HG03025 (cell line): ENCODE data around the gene PPP1R14B.

ENCODE experiments used
- ATAC-seq: cut with Tn5 transposase; IDR thresholded peaks from one replicate; pipeline ENCODE4 v1.9.1; 2021; ENCODE audit warnings: mild to moderate bottlenecking, moderate library complexity; ENCODE audit not compliant: unreplicated experiment, low FRiP score

The PPP1R14B gene

GRCh38 chr11:64283092-64283491 lies 36.3 kb upstream of the PPP1R14B start:
- ATAC-seq, result no peak

DNA sequence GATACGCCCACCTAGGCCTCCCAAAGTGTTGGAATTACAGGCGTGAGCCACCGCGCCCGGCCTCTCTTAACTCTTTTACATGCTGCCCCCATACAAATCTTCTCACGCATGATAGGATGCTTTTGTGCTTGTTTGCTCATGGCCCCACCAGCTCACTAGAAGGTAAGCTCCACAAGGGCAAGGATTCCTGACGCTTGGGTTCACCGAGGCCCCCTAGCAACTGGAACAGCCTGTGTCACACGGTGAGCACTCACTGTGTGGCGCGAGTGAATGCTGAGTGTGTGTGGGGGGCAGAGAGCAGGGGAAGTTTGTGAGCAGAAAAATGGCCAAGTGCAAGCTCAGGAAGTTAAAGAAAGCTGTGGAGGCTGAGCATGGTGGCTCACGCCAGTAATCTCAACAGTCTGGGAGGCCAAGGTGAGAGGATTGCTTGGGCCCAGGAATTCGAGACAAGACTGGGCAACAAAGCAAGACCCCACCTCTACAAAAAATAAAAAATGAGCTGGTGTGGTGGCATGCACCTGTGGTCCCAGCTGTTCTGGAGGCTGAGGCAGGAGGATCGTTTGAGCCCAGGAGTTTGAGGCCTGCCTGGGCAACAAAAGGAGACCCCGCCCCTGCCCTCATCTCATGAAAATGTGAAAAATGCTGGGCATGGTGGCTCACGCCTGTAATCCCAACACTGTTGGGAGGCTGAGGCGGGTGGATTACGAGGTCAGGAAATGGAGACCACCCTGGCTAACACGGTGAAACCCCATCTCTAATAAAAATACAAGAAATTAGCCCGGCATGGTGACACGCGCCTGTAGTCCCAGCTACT lies 35.4 kb upstream of the PPP1R14B start:
- ATAC-seq, result no peak

DNA sequence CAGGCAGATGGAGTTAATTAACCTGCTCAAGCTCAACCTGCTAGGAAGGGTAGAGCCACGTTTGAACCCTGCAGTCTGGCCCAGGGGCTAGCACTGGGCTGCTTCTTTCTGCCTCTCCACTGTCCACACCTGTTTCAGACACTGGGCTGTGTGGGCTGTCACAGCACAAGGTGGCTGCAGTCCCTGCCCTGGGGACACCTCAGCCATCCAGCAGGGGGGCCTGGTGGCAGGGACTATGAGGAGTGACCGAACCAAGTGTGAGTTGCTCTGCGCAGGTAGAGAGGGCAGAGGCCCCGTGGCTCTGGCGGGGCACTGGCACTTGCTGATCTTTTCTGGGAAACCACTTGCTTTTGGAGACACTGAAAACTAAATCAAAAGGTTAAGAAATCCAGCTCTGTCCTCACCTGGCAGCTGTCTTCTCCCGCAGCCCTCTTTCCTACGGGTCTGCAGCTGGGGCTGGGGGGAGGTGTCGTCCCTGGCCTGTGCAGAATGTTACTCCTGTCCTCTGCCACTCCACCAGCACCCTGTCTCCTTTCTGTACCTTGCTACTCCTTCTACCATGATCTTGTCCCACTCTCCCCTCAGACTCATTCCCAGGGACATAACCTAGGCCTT lies 31.9 kb upstream of the PPP1R14B start:
- ATAC-seq, result no peak

GRCh38 chr11:64276653-64277431 lies 30.1 kb upstream of the PPP1R14B start:
- no peak for ATAC-seq

GRCh38 chr11:64275841-64276240 lies 29.1 kb upstream of the PPP1R14B start:
- no peak for ATAC-seq

DNA sequence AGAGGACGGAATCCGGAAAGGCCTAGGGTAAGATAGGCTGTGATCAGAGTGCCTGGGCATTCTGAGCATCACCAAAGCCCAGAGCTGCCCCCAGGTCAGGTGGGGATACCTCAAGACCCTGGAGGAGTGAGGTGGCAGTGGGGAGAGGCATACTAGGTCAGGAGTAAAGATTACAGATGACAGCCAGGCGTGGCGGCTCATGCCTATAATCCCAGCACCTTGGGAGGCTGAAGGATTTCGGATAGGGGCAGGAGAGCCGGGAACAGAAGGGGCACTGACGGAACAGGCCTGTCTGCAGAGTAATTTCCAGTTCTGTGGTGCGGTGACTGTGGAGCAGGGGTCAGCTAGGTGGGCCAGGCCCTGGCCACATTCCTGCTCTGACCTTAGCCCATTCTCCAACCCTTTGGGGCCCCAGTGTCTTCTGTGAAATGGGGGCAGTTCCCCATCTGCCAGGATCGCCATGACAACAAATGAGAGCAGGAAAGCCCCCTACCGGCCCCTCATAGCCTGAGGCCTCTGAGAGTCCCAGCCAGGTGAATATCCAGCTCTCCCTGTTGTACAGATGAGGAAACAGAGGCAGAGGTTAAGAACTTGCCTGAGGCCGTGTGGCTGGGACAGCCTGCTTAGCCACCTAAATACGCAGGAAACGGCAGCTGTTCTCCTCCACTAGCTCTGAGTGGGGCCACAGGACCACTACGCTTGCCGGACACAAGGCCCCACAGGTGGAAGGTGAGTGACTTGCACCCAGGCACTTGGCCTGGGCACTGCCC lies 28.5 kb upstream of the PPP1R14B start:
- ATAC-seq, result no peak

GRCh38 chr11:64269540-64270220 lies 22.9 kb upstream of the PPP1R14B start:
- ATAC-seq, result peak; percentile 70

- ATAC-seq, result peak; percentile 5
These were observed 22.3 kb upstream of the PPP1R14B start for GRCh38 chr11:64268893-64269539.

GRCh38 chr11:64268025-64268892 lies 21.5 kb upstream of the PPP1R14B start:
- no peak for ATAC-seq

DNA sequence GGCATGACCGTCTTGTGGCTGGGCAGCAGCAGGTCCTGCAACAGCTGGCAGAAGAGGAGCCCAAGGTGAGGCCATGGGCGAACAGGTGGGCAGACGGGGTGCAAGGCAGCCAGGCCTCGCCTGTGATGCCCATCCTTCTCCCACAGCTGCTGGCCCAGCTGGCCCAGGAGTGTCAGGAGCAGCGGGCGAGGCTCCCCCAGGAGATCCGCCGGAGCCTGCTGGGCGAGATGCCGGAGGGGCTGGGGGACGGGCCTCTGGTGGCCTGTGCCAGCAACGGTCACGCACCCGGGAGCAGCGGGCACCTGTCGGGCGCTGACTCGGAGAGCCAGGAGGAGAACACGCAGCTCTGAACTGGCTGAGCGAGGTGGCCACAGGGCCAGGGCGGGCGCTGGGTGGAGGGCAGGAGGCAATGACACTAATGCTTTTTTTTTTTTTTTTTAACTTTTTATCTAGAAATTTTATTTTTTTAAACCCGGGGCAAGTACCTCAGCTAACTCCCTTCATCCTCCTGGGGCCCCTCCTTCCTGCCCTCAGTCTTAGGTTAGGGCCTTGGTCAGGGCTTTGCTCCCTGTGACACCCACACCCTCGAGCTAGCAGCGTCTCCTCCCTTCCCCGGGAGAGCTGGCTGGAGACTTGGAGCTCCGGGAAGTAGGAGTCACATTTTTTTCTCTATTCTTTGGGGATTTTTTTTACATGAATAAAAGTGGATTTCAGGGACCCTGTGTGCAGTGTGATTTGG lies 20.6 kb upstream of the PPP1R14B start:
- no peak for ATAC-seq

DNA sequence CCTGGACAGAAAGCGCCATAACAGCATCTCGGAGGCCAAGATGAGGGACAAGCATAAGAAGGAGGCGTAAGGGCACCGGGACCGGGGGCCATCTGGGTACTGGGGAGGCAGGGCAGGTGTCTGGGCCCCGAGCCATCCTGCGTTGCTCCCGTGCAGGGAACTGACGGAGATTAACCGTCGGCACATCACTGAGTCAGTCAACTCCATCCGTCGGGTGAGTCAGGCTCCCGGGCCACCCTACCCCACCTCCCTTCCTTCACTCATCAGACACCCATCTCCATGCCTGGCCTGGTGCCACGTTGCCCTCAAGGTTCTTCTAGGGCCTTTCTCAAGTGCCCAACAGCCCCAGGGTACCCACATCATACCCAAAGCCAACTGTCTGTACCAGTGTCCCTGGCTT lies 19.6 kb upstream of the PPP1R14B start:
- ATAC-seq, result no peak

GRCh38 chr11:64265176-64266160 lies 18.7 kb upstream of the PPP1R14B start:
- ATAC-seq, result no peak

- no peak for ATAC-seq
These were observed 17.7 kb upstream of the PPP1R14B start for GRCh38 chr11:64264371-64264852.

- ATAC-seq, result no peak
These were observed 17.2 kb upstream of the PPP1R14B start for GRCh38 chr11:64263947-64264317.

DNA sequence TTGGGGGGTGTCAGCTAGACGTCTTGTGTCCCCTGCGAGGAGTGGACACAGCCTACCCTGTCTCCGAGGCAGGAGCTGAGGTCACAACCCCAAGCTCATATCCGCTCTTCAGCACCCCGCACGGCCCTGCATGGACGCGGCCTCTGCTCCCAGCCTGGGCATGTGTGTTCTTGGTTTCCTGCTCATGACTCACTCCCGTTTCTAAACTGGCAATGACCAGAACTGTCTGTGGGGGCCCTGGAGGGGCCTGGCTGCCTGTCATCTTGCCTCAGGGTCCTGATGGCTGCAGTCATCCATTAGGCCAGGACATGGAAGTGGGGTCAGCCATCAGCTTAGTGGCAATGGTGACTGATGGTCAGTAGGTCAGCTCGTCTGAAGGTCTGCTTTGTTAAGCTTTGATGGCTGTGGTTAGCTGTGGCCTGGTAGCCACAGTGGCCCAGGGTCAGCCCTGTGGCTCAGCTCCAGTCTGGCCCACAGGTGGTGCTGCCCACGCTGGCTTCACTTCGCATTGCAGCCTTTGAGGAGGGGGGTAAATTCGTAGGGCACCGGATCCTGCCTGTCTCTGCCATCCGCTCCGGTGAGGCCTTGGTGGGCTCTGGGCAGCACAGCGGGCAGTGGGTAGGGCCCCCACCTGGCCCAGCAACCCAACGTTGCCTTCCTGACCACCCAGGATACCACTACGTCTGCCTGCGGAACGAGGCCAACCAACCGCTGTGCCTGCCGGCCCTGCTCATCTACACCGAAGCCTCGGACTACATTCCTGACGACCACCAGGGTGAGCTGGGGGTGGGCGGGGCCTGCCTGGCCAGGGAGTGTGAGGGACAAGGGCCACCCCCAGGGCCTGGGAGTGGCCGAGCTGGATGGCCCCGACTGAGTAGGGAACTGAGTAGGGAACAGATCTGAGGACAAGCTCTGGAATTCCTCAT lies 16.5 kb upstream of the PPP1R14B start:
- no peak for ATAC-seq
